Mesangial cell (primary cell): ENCODE data around the gene LMNA. TPM values are rescaled to one million over a fixed set of nuclear protein-coding genes. Genes with fewer than 3 reads are reported as not detected.

ENCODE experiments used
- total RNA-seq: library from RNA; depleted of rRNA; stranded (reverse); fragments of >200 nt; gene quantifications from 2 replicates; pipeline ENCODE4 v1.2.3, GENCODE V29; 2015

The LMNA gene
- total RNA-seq = 315 and 512 TPM in 2 replicates

DNA sequence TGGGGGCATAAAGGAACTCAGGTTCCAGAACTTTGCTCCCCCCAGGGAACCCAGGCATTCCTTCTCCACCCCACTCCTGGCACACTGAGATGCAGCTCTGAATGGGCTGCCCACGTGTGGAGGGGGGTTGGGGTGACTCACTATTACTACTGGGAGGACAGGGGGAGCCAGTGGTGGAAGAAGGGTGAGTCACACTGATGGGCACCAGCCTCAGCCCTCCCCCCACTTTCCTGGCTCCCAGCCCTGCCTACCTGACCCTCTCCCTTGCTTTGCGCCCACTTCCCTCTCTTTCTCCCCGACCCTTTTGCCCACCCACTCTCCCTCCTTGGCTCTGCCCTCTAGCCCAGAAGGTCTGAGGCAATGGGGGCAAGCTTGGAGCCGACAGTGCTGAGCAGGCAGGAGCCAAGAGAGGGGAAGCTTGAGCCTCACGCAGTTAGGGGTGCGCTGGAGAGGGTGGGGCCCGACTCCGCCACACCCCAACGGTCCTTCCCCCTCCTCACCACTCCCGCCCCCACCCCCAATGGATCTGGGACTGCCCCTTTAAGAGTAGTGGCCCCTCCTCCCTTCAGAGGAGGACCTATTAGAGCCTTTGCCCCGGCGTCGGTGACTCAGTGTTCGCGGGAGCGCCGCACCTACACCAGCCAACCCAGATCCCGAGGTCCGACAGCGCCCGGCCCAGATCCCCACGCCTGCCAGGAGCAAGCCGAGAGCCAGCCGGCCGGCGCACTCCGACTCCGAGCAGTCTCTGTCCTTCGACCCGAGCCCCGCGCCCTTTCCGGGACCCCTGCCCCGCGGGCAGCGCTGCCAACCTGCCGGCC lies at the start of gene LMNA:
Gene LMNA (plus strand): TSS at position 611 of the 818 bp plus-strand sequence. CDS start 208 bp downstream, outside the sequence.

DNA sequence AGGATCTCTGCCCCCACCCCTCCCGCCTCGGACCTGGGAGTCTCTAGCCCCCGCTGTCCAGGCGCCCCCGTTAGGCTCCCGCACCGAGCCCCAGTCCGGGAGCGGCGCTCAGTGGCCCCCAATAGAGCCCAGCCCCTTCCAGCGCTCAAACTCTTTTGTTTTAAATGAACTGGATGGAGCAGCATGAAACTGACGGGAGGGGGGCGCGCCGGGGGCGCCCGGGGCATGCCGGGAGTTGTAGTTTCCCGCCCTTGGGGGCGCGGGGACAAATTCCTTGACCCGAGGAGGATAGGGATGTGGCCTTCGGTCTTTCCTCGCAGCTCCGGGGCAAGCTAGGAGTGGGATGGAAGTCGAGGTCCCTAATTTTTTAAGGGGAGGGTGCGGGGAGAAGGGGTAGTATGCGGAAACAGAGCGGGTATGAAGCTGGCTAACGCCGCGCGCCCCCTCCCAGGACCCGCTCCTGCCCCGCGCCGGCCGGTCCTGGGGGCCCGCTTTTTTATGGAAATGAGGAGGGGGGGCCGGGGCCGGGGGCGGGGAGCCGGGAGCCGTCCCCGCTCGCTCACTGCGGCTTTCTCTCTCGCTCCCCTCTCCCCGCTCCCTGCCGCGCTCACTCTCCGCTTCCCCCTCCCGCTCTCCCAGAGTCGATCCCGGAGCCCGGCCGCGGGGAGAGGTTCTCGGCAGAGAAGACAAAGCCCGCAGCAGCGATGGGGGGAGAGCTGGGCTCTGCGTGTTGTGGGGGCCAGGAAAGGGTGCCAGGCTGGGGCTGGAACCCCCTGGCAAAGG lies 32.0 kb upstream of the LMNA start, which contains the start of gene MEX3A:
Gene MEX3A (minus strand): TSS at position 157 of the 783 bp plus-strand sequence. CDS start 467 bp downstream, outside the sequence.

DNA sequence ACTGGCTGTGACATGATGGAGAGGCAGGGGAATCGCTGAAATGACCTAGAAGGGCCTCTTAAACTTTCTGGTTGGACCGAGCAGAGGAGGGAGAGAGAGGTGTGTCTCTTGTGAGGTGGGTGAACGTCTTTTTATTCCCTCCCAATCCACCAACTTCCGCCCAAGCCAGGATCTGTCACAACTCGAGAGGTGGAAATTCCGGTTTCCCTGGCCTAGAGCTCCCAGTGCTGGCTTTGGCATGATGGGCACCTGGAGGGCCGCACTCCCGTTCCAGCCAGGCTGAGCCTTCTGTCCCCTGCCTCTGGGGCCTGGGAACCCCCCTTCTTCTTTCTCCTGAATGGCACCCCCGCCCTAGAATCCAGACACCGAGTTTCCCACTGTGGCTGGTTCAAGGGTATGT lies 38.9 kb downstream of the LMNA start, which contains the start of gene SEMA4A:
Gene SEMA4A (plus strand): TSS at position 224 of the 400 bp plus-strand sequence. CDS start 994 bp downstream, outside the sequence.

Other genes with a start within 250 kb of the LMNA start
- gene RIT1, start 203.4 kb upstream of the LMNA start, total RNA-seq = 13.9 and 22.4 TPM in 2 replicates
- 16.3 and 23.2 TPM in 2 replicates for gene KHDC4, start 180.3 kb upstream of the LMNA start, total RNA-seq
- not detected in 2 replicates for gene RXFP4, start 173.1 kb upstream of the LMNA start, total RNA-seq
- 57.4 and 79.0 TPM in 2 replicates for gene ARHGEF2, start 136.2 kb upstream of the LMNA start, total RNA-seq
- 604 TPM in 2 replicates for gene SSR2, start 93.8 kb upstream of the LMNA start, total RNA-seq
- gene UBQLN4, start 60.9 kb upstream of the LMNA start, total RNA-seq = 22.8 and 27.9 TPM in 2 replicates
- gene LAMTOR2, start 59.9 kb upstream of the LMNA start, total RNA-seq = 79.5 and 116 TPM in 2 replicates
- gene RAB25, start 53.6 kb upstream of the LMNA start, total RNA-seq = 0.89 and 1.3 TPM in 2 replicates
- 15.6 and 23.7 TPM in 2 replicates for gene MEX3A, start 32.2 kb upstream of the LMNA start, total RNA-seq
- gene SEMA4A, start 38.9 kb downstream of the LMNA start, total RNA-seq = 0.49 and 2.4 TPM in 2 replicates
- 15.2 and 17.6 TPM in 2 replicates for gene SLC25A44, start 79.4 kb downstream of the LMNA start, total RNA-seq
- 70.9 and 77.5 TPM in 2 replicates for gene PMF1, start 98.3 kb downstream of the LMNA start, total RNA-seq
- gene BGLAP, start 127.5 kb downstream of the LMNA start, total RNA-seq = 0.51 TPM in 1 of 2 replicates, not detected in the other
- 0.49 and 1.0 TPM in 2 replicates for gene PAQR6, start 133.3 kb downstream of the LMNA start, total RNA-seq
- 54.9 and 59.6 TPM in 2 replicates for gene SMG5, start 168.1 kb downstream of the LMNA start, total RNA-seq
- gene TMEM79, start 169.6 kb downstream of the LMNA start, total RNA-seq = 1.8 and 2.0 TPM in 2 replicates
- 76.4 and 179 TPM in 2 replicates for gene GLMP, start 181.0 kb downstream of the LMNA start, total RNA-seq
- not detected in 2 replicates for gene VHLL, start 184.6 kb downstream of the LMNA start, total RNA-seq
- 315 and 547 TPM in 2 replicates for gene CCT3, start 223.6 kb downstream of the LMNA start, total RNA-seq
- 0.76 TPM in 1 of 2 replicates, not detected in the other for gene TSACC, start 223.8 kb downstream of the LMNA start, total RNA-seq